KOPT-K1 (cell line): ENCODE data around the gene MXI1.

Source experiments
- H3K27ac ChIP-seq: fragments of 200-600 bp; sonication (generic); 2 replicates; pipeline ENCODE4 v1.5.1; 2016; ENCODE audit warnings: antibody characterized with exemption, mild to moderate bottlenecking, low read depth, low read length; ENCODE audit not compliant: poor library complexity, severe bottlenecking
- H3K36me3 ChIP-seq: fragments of 200-600 bp; sonication (generic); 2 replicates; pipeline ENCODE4 v1.5.1; 2017; ENCODE audit warnings: antibody characterized with exemption, mild to moderate bottlenecking, low read length, moderate library complexity; ENCODE audit not compliant: insufficient read depth
- H3K9me3 ChIP-seq: fragments of 200-600 bp; sonication (generic); 2 replicates; pipeline ENCODE4 v1.5.1; 2017; ENCODE audit warnings: antibody characterized with exemption, low read length, mild to moderate bottlenecking; ENCODE audit not compliant: insufficient read depth, poor library complexity, severe bottlenecking

Gene MXI1

GRCh38 chr10:110284262-110284661, 76.9 kb downstream of the MXI1 start:
- Histone ChIP-seq H3K27ac (no peak overlapping the region), H3K36me3 (peaks cover 26% of the 10 kb centered on the region), H3K9me3 (no peaks in the 10 kb centered on the region)

- Histone ChIP-seq H3K9me3 (no peaks in the 10 kb centered on the region), H3K36me3 (peaks cover 38% of the 10 kb centered on the region), H3K27ac (no peak overlapping the region)
Observed at GRCh38 chr10:110285501-110285900, 78.1 kb downstream of the MXI1 start.

GRCh38 chr10:110286841-110287240, 79.4 kb downstream of the MXI1 start:
- Histone ChIP-seq H3K36me3 (peaks cover 50% of the 10 kb centered on the region), H3K9me3 (no peaks in the 10 kb centered on the region), H3K27ac (no peak overlapping the region)

GRCh38 chr10:110296966-110297365, 89.6 kb downstream of the MXI1 start:
- Histone ChIP-seq H3K27ac (no peak overlapping the region), H3K9me3 (no peaks in the 10 kb centered on the region), H3K36me3 (peaks cover 100% of the 10 kb centered on the region)

- no peaks in the 10 kb centered on the region for H3K9me3 ChIP-seq
- no peak overlapping the region for H3K27ac ChIP-seq
- peaks cover 80% of the 10 kb centered on the region for H3K36me3 ChIP-seq
Observed at GRCh38 chr10:110300486-110300986, 93.1 kb downstream of the MXI1 start.

- Histone ChIP-seq H3K27ac (peak overlapping the region; percentile 78), H3K9me3 (no peaks in the 10 kb centered on the region), H3K36me3 (peaks cover 49% of the 10 kb centered on the region)
Observed at GRCh38 chr10:110303681-110304080, 96.3 kb downstream of the MXI1 start.

GRCh38 chr10:110304394-110304779, 97.0 kb downstream of the MXI1 start:
- Histone ChIP-seq H3K9me3 (no peaks in the 10 kb centered on the region), H3K27ac (peak overlapping the region; percentile 78), H3K36me3 (peaks cover 42% of the 10 kb centered on the region)

- Histone ChIP-seq H3K9me3 (no peaks in the 10 kb centered on the region), H3K36me3 (peaks cover 37% of the 10 kb centered on the region), H3K27ac (peak within 1 kb of the TSS; percentile 78)
Observed at GRCh38 chr10:110304780-110305421, 97.5 kb downstream of the MXI1 start, which contains the start of gene SMNDC1. Gene SMNDC1 (minus strand): TSS chr10:110304920. CDS start chr10:110303587, 1,333 bp downstream.

- H3K9me3 ChIP-seq = no peaks in the 10 kb centered on the region
- H3K36me3 ChIP-seq = peaks cover 26% of the 10 kb centered on the region
- no peak overlapping the region for H3K27ac ChIP-seq
Observed at GRCh38 chr10:110305767-110306451, 98.5 kb downstream of the MXI1 start.

- Histone ChIP-seq H3K9me3 (no peaks in the 10 kb centered on the region), H3K27ac (no peak overlapping the region), H3K36me3 (peaks cover 21% of the 10 kb centered on the region)
Observed at GRCh38 chr10:110306452-110306768, 99.0 kb downstream of the MXI1 start.

- Histone ChIP-seq H3K27ac (no peak overlapping the region), H3K36me3 (peaks cover 7% of the 10 kb centered on the region), H3K9me3 (no peaks in the 10 kb centered on the region)
Observed at GRCh38 chr10:110307805-110308204, 100.4 kb downstream of the MXI1 start.

GRCh38 chr10:110310741-110311140, 103.3 kb downstream of the MXI1 start:
- no peak overlapping the region for H3K27ac ChIP-seq
- no peaks in the 10 kb centered on the region for H3K9me3 ChIP-seq
- H3K36me3 ChIP-seq = no peaks in the 10 kb centered on the region

- Histone ChIP-seq H3K36me3 (no peaks in the 10 kb centered on the region), H3K9me3 (no peaks in the 10 kb centered on the region), H3K27ac (no peak overlapping the region)
Observed at GRCh38 chr10:110311357-110311949, 104.0 kb downstream of the MXI1 start.

GRCh38 chr10:110312206-110312605, 104.8 kb downstream of the MXI1 start:
- H3K9me3 ChIP-seq = no peaks in the 10 kb centered on the region
- no peak overlapping the region for H3K27ac ChIP-seq

GRCh38 chr10:110313674-110314073, 106.3 kb downstream of the MXI1 start:
- Histone ChIP-seq H3K9me3 (no peaks in the 10 kb centered on the region), H3K27ac (no peak overlapping the region), H3K36me3 (no peaks in the 10 kb centered on the region)

More at GRCh38 chr10:110312206-110312605, 104.8 kb downstream of the MXI1 start:
- H3K36me3 ChIP-seq = no peaks in the 10 kb centered on the region
